GM12864 (cell line): ENCODE results near the gene DAG1.

ENCODE experiments used
- DNase-seq: peaks from one replicate; pipeline ENCODE4 v3.0.0-alpha.2; 2011; ENCODE audit warnings: low read depth
- H3K4me3 ChIP-seq: 2 replicates; pipeline ENCODE4 v1.5.1; 2011; ENCODE audit warnings: mild to moderate bottlenecking, low read depth, low read length, control low read depth
- CTCF ChIP-seq: IDR thresholded peaks from 2 replicates; pipeline ENCODE4 v1.5.1; 2011; ENCODE audit warnings: low read depth, mild to moderate bottlenecking, moderate library complexity, low read length, control low read depth, inconsistent platforms; ENCODE audit errors: missing control alignments

Gene DAG1

GRCh38 chr3:49460956-49461355 lies 9.1 kb upstream of the DAG1 start:
- DNase-seq = no peak
- TF ChIP-seq CTCF = no peak
- no peak overlapping the region for H3K4me3 ChIP-seq

GRCh38 chr3:49461443-49462171 lies 8.5 kb upstream of the DAG1 start:
- no peak for DNase-seq
- TF ChIP-seq CTCF = no peak
- no peak overlapping the region for H3K4me3 ChIP-seq

- H3K4me3 ChIP-seq = no peak overlapping the region
- TF ChIP-seq CTCF = no peak
- DNase-seq = no peak
These were observed 7.8 kb upstream of the DAG1 start for GRCh38 chr3:49462222-49462621.

- DNase-seq = no peak
- no peak overlapping the region for H3K4me3 ChIP-seq
These were observed 4.6 kb upstream of the DAG1 start for GRCh38 chr3:49465270-49466034.

GRCh38 chr3:49466085-49466484 lies 4.0 kb upstream of the DAG1 start:
- DNase-seq = no peak
- H3K4me3 ChIP-seq = no peak overlapping the region
- no peak for TF ChIP-seq CTCF

More at GRCh38 chr3:49465270-49466034, 4.6 kb upstream of the DAG1 start:
- no peak for TF ChIP-seq CTCF

- no peak for TF ChIP-seq CTCF
- DNase-seq = no peak
- peak overlapping the region; percentile 56 for H3K4me3 ChIP-seq
These were observed 781 bp upstream of the DAG1 start for GRCh38 chr3:49469037-49469935.
